Stimulated activated CD4-positive, alpha-beta T cell treated with anti-CD3 and anti-CD28 coated beads, Interleukin-4, amount 100 ng/mL, for 48 hours (primary cell): ENCODE measurements around the gene ADAM29.
"Not testable (repeated sequence)": the region's sequence is repeated elsewhere in the genome, so short reads cannot be mapped to it uniquely, and the experiment has no call there.

Experiments
- DNase-seq, 2 donors: peaks; one replicate each; pipeline ENCODE4 v3.0.0-alpha.2; 2020; ENCODE audit warnings: low read depth in 2 of 2

The ADAM29 gene

GRCh38 chr4:174918058-174918457 lies at the start of gene ADAM29:
Gene ADAM29 (plus strand): TSS chr4:174918358. CDS start chr4:174975526, 57,168 bp downstream.
- no peak for DNase-seq

GRCh38 chr4:174869339-174869738 lies 48.8 kb upstream of the ADAM29 start:
- DNase-seq: no peak

GRCh38 chr4:174870311-174870710 lies 47.8 kb upstream of the ADAM29 start:
- no peak for DNase-seq

DNA sequence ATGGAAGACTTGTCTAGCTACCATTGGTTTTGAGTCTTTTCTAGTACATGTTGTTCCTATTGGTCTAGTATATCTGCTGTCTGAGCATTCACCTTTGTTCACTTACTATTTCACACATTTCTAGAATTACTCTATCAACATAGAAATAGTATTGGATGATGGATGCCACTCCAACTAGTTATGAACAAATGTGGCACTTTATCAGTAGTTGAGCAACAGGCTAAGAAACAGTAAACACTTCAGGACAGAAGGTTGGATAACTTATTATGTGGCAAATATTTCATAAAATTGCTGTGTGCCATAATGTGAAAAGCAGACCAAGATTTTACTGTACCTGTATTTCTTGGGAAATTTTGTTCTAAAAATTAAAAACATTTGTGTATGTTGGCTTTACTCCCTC lies 46.8 kb upstream of the ADAM29 start:
- DNase-seq: no peak

GRCh38 chr4:174873146-174873545 lies 45.0 kb upstream of the ADAM29 start:
- DNase-seq: not testable (repeated sequence)

- DNase-seq: no peak
These were observed 44.2 kb upstream of the ADAM29 start for GRCh38 chr4:174873931-174874330.

- no peak for DNase-seq
These were observed 43.3 kb upstream of the ADAM29 start for GRCh38 chr4:174874898-174875297.

DNA sequence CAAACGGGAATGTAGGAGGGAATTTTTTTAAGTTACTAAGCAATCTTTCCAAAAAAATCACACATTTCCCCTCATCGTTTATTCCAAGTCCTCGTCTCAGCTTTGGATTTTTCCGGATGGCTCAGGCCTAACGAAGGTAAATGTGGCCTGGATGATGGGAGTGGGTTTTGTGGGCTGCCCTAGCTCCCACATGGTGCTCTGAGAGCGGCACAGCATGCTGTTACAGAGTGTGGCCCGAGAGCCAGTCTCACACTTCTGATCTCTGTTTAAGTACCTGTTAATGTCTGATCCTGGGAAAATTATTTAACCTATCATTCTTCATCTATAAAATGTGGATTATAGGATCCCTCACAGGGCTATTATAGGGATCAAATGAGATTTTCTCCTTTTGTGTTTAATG lies 38.2 kb upstream of the ADAM29 start:
- no peak for DNase-seq

DNA sequence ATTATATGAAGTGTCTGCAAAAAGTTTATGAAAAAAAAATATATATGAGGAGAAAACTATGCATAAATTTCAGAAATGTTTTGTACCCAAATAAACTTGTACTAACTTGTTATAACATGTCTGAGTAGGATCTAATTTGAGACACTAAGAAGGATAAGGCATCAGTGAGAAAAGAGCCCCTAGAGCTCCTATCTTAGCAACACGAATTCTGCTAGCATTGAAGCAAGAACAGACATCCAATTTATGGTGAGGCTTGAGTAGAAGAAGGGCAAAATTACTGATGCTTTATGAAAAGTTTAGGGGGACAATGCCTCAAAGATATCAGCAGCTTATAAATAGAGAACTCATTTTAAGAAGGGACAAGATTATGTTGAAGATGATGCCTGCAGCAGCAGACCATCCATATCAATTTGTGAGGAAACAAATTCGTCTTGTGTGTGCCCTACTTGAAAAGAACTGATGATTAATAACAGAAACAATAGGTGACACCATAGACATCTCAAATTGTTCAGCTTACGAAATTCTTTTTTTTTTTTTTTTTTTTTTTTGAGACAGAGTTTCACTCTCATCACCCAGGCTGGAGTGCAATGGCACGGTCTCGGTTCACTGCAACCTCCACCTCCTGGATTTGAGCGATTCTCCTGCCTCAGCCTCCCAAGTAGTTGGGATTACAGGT lies 35.7 kb upstream of the ADAM29 start:
- no peak for DNase-seq

- DNase-seq: no peak
These were observed 10.7 kb upstream of the ADAM29 start for GRCh38 chr4:174907508-174907907.

DNA sequence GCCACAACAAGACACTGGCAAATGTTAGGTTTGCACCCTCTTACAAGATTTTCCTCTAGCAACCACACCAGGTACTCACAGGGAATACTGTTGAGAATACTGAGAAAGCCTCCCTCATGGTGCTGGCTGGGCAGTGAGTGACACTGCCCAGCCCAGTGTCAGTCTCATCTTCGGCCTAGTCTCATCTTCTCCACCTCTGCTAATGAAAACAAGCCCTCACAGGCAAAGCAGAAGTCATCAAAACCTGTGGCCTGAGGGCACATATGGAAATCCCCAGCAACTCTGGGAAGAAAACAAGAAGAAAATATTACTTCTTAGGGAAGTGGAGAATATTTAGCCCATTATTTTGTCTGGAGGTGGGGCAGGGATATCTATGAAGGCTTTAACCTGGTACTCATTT lies 7.9 kb upstream of the ADAM29 start:
- DNase-seq: no peak

DNA sequence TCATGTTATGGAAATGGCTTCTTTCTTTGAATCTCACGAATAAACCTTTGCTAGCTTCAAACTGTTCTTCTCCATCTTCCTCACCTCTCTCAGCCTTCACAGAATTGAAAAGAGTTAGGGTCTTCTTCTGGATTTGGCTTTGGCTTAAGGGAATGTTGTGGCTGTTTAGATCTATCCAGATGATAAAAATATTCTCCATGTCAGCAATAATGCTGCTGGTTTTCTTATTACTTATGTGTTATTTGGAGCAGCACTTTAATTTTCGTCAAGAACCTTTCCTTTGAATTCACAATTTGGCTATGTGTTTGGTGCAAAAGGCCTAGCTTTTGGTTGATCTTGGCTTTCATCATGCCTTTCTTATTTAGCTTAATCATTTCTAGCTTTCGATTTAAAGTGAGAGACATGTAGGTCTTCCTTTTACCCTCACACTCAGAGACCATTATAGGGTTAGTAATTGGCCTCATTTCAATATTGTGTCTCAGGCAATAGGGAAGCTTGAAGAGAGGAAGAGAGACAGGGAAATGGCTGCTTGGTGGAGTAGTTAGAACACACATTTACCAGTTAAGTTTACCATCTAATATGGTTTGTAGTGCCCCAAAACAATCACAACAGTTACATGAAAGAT lies 5.1 kb upstream of the ADAM29 start:
- no peak for DNase-seq

DNA sequence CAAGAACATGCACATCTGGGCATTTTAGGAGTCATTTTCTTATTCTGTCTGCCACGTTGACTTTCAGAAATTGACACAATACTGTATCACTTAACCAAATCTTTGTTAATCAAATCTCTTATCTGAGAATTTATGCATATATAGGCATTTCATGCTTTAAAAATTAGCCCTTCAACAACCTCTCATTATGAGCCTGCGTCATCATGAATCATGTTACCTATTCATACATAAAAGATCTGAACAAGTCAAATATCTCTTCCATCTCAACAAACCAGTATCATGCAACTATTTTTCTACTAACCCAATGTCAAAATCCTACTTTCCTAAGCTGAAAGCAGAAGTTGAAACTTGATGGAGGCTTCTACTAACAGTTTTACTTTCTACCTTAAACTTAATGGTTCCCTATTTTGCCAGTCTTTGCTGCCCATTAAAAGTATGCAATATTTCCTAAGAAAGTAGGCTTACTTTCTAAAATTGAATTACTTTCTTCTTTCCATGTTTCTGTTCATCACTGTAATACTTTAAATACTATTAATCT lies 1.8 kb downstream of the ADAM29 start:
- no peak for DNase-seq

DNA sequence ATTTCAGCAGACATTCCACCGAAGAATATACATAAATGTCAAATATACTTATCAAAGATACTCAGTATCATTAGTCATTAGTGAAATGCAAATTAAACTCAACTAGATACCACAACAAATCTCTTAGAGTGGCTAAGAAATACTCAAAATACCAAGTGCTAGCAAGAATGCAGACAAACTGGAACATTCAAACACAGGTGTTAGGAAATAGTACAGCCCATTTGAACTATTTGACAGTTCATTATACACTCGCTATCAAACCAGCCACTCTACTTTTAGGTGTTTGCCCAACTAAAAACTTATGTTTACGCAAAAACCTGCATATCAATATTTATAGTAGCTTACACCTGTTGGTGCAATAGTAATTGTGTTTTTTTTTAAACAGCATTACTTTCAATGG lies 8.8 kb downstream of the ADAM29 start:
- no peak for DNase-seq

DNA sequence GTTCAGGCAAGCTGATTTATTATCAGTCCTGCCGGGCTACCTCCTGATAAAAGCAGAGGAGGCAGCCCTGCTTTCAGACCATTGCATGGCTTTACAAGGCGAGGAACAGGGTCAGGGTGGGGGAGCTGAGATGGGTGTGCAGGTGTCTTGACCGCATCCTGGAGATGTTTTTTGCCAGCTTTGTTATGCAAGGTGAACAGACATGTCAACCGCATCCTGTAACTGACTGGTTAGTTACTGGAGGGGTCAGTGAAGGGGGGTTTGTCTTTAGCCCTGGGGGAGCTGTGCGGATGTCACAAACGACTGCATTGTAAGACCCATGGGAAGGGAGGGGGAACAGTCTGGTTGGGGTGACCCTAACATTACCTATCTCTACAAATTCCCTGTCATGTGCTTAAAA lies 10.0 kb downstream of the ADAM29 start:
- DNase-seq: no peak

DNA sequence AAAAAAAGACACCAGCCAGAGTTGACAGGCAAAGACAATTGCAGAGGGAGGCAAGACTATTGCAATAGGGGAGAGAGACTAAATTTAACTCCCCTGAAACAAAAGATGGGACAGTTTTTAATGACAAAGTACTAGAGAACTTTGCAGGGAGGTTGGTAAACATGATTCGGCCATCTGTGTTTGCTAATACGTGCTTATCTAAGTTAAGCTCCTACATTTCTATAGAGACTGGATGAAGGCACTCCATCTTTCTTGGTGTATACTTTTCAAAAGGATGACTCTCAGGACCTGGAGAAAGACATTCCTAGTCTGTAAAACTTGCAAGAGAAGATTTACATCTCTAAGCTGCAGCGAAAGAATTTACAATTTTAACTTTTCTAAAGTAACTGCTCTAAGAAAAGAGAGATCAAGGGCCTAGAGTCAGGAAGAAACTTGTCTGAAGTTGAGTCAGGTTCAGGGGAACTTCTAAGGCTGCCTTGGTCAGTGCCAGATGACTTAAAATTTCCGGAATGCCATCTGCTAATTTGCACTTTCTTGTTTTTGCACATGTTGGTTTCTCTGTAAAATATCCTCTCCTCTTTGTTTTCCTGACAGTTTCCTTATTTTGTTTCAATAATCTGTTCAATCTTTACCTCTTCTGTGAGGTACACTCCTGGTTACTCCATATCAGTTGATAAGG lies 10.6 kb downstream of the ADAM29 start:
- DNase-seq: no peak

GRCh38 chr4:174929346-174929745 lies 11.2 kb downstream of the ADAM29 start:
- DNase-seq: no peak

DNA sequence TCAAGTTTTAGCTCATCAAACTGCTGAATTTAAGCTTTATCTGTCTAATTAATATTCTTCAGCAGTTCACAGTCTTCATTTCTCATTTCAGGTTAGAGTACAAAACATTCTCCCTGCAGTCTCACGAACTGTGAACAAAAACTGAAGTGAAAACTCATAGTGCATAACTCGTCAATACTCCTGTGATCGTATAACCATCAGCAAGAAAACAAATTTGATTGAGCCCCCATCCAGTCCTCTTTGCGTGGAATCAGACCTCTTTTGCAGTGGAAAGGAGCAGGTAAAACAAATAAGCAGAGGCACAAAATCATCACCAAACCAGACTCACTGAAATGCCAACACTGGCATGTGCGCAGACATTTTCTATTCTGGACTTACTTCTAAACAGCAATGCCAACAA lies 12.7 kb downstream of the ADAM29 start:
- no peak for DNase-seq

- no peak for DNase-seq
These were observed 14.9 kb downstream of the ADAM29 start for GRCh38 chr4:174933083-174933482.

- no peak for DNase-seq
These were observed 16.2 kb downstream of the ADAM29 start for GRCh38 chr4:174934360-174934759.

- no peak for DNase-seq
These were observed 17.4 kb downstream of the ADAM29 start for GRCh38 chr4:174935607-174936006.

DNA sequence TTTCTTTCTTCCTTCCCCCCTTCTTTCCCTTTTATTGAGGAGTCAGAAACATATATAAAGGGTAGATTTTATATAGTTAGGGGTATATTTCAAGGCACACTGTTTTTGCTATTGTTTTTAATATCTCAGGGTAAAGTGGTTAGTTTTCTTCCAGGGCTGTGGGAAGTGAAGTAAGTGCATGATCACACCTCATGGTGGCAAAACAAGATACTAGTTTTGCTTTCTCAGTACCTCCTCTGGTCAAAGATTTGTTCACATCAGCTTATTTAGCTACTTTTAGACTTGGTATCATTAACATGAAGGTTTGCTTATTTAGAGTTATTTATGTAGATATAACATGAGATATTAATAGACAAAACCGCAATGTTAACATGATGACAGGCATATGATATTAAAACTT lies 21.8 kb downstream of the ADAM29 start:
- DNase-seq: no peak

DNA sequence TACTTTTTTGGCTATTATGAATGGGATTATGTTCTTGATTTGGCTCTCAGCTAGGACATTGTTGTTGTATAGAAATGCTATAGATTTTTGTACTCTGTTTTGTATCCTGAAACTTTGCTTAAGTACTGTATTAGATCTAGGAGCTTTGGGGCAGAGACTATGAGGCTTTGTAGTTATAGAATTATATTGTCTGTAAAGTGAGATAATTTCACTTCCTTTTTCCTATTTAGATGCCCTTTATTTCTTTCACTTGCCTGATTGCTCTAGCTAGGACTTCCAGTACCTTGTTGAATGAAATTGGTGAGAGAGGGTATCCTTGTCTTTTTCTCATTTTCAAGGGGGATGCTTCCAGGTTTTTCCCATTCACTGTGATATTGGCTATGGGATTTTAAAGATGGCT lies 28.1 kb downstream of the ADAM29 start:
- no peak for DNase-seq
